Endothelial cell of umbilical vein (primary cell): ENCODE measurements around the gene PXMP4.

Experiments used
- EZH2 ChIP-seq: IDR thresholded peaks from 2 replicates; pipeline ENCODE4 v1.6.1; 2012; ENCODE audit warnings: borderline replicate concordance, low read depth, mild to moderate bottlenecking, moderate library complexity, low read length, inconsistent platforms; ENCODE audit not compliant: severe bottlenecking
- FOS ChIP-seq: IDR thresholded peaks from 2 replicates; pipeline ENCODE4 v1.6.1; 2011; ENCODE audit warnings: mild to moderate bottlenecking, low read length, moderate library complexity, borderline replicate concordance; ENCODE audit not compliant: insufficient read depth
- JUN ChIP-seq: IDR thresholded peaks from 2 replicates; pipeline ENCODE4 v1.6.1; 2011; ENCODE audit warnings: borderline replicate concordance, low read depth; ENCODE audit not compliant: insufficient read length, insufficient read depth
- POLR2A ChIP-seq: IDR thresholded peaks from 2 replicates; pipeline ENCODE4 v1.6.1; 2012; ENCODE audit warnings: low read depth, mild to moderate bottlenecking, control low read depth, low read length
- POLR2AphosphoS5 ChIP-seq: IDR thresholded peaks from 2 replicates; pipeline ENCODE4 v1.6.1; 2012; ENCODE audit warnings: low read depth, mild to moderate bottlenecking, control low read depth, low read length, moderate library complexity; ENCODE audit not compliant: insufficient read depth
- TF ChIP-seq, protein P1 (sequence below), 2 donors: IDR thresholded peaks; 1 replicate in 1 of 2; 2 replicates in 1 of 2; pipeline ENCODE4 v1.5.1; 2011; ENCODE audit warnings: low read length in 2 of 2, mild to moderate bottlenecking in 2 of 2, moderate library complexity in 2 of 2, control low read depth in 1 of 2, inconsistent platforms in 1 of 2, low read depth in 1 of 2; ENCODE audit not compliant: insufficient read depth in 1 of 2; ENCODE audit errors: extremely low read depth in 1 of 2
- TF ChIP-seq, protein P2 (sequence below): IDR thresholded peaks from 2 replicates; pipeline ENCODE4 v1.6.1; 2011; ENCODE audit not compliant: insufficient read depth, insufficient read length

DNA sequence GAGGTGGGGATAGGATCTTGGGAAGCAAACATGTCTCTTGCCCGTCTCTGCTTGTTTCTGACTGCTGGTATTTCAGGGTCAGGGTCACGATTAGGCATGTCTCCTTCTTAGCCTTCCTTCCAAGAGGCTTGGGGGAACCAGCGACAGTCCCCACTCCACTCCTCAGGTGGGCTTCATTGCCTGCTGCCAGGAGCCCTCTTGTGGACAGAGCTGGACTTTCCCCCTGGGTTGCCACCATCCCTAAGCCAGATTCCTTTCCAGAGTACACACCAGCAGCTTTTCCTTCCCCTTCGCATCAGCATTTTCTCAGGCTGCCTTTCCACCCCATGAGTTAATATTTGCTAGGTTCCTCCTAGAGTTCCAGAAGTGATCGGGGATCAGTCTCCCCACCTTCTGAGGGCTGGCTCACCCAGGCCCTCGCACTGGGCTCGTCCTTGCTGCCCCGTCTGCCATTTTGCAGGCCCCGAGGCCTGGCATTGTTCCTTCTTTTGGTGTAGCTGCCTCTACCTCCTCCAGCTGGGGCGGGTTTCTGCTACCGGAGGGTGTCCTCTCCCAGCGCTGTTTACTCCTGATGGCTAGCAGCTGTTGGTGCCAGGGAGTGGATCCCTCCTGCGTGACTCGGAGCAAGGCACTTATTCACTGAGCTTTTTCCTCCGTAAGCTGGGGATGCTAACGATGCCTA lies 66.8 kb downstream of the PXMP4 start:
- TF ChIP-seq POLR2AphosphoS5 = no peak
- TF ChIP-seq, protein P1, sequence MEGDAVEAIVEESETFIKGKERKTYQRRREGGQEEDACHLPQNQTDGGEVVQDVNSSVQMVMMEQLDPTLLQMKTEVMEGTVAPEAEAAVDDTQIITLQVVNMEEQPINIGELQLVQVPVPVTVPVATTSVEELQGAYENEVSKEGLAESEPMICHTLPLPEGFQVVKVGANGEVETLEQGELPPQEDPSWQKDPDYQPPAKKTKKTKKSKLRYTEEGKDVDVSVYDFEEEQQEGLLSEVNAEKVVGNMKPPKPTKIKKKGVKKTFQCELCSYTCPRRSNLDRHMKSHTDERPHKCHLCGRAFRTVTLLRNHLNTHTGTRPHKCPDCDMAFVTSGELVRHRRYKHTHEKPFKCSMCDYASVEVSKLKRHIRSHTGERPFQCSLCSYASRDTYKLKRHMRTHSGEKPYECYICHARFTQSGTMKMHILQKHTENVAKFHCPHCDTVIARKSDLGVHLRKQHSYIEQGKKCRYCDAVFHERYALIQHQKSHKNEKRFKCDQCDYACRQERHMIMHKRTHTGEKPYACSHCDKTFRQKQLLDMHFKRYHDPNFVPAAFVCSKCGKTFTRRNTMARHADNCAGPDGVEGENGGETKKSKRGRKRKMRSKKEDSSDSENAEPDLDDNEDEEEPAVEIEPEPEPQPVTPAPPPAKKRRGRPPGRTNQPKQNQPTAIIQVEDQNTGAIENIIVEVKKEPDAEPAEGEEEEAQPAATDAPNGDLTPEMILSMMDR (IDR thresholded peaks at IDR 0.05; ENCODE audit: extremely low read depth in 1 of 2, insufficient read depth in 1 of 2, low read depth in 1 of 2, low read length in 2 of 2) = peak; percentile 79 to 94
- no peak for TF ChIP-seq JUN
- no peak for TF ChIP-seq FOS
- TF ChIP-seq EZH2 = no peak
- TF ChIP-seq, protein P2, sequence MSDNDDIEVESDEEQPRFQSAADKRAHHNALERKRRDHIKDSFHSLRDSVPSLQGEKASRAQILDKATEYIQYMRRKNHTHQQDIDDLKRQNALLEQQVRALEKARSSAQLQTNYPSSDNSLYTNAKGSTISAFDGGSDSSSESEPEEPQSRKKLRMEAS = no peak
- peak; percentile 41 for TF ChIP-seq POLR2A
